ENCODE measurements around the gene MIDN. TPM values are rescaled to one million over a fixed set of nuclear protein-coding genes. Genes with fewer than 3 reads are reported as not detected.

The MIDN gene
- total and polyA plus RNA-seq, 8 donors, result 17.0 to 118 (median 33.2) TPM

DNA sequence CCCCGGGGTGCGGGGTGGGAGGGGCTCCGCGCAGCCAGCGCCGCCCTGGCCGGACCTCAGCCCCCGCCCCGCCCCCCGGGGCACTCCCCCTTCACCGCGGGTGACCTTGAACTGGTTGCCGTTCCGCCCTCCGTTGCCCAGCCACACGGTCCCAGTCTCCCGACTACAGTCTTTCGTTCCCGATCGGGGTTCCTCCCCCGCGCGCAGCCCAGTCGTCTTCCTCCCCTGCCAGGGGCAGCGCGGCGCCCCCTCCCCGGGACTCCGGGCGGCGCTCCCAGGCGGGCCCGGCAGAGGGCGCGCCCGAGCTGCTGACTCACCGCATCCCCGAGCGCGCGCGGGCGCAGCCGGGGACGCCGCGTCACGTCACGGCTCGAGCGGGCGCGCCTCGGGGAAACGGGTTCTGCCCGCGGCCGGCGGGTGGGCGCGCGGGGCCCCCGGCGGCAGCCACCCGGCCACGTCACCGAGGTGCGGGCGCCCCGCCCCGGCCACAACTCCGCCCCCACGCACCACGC lies 459 bp downstream of the MIDN start:
- peaks cover 60 to 74% (median 66%) of the 10 kb centered on the region in 4 donors for H3K4me1 ChIP-seq
- H3K36me3 ChIP-seq, result peaks cover 10 to 27% (median 16%) of the 10 kb centered on the region in 4 donors
- TF ChIP-seq POLR2A (IDR thresholded peaks at IDR 0.05), result no peak
- no peak for TF ChIP-seq POLR2AphosphoS5 (IDR thresholded peaks at IDR 0.05)
- TF ChIP-seq, protein P1, sequence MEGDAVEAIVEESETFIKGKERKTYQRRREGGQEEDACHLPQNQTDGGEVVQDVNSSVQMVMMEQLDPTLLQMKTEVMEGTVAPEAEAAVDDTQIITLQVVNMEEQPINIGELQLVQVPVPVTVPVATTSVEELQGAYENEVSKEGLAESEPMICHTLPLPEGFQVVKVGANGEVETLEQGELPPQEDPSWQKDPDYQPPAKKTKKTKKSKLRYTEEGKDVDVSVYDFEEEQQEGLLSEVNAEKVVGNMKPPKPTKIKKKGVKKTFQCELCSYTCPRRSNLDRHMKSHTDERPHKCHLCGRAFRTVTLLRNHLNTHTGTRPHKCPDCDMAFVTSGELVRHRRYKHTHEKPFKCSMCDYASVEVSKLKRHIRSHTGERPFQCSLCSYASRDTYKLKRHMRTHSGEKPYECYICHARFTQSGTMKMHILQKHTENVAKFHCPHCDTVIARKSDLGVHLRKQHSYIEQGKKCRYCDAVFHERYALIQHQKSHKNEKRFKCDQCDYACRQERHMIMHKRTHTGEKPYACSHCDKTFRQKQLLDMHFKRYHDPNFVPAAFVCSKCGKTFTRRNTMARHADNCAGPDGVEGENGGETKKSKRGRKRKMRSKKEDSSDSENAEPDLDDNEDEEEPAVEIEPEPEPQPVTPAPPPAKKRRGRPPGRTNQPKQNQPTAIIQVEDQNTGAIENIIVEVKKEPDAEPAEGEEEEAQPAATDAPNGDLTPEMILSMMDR (IDR thresholded peaks at IDR 0.05), result peak in 5 of 7 experiments; percentile 73 to 94 (median 77)
- H3K9me3 ChIP-seq, result no peaks in the 10 kb centered on the region
- peak overlapping the region; percentile 95 to 100 (median 100) for H3K27ac ChIP-seq
- H3K27me3 ChIP-seq, result no peaks in the 10 kb centered on the region
- peak overlapping the region; percentile 68 to 94 (median 84) for H3K4me3 ChIP-seq
- peak; percentile 80 to 93 for DNase-seq
- intact Hi-C loops (cut with DNase I; ENCODE audit: low total_unique reads), result no loop called here
- 0 to 1% (median 0%) methylated on average over 2 to 70 of the region's 74 CpGs for WGBS, 5 donors

DNA sequence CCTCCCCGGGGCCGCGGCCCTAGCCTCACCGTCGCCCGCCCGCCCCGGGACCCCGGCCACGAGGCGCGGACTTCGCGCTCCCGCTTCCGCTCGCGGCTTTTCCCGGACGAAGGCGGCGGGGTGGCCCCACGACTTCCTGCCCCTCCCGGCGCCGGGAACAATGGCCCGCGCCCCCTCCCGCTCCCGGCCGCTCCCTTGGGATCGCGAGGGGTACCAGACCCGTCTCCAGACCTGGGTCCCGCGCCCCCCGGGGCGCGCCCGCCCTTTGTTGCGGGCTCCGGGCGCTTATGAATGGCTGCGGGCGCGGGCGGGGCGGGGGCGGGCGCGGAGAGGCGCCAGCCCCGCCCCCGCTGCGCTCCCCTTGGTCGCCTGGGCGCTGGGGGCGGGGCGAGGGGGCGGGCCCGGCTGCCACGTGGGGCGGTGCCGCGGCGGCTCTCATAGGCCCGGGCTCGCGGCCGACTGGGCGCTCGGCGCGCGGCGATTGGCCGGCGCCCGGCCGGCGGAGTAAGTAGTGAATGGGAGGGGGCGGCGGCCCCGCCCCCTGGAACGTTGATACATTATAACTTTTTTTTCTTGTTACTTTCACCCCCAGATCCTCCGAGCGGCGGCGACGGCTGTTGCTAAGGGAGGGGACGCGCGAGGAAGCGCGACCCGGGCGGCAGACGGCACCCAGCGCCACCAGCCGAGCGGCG lies 1.1 kb downstream of the MIDN start:
- Histone ChIP-seq H3K4me1 (peaks cover 61 to 74% (median 66%) of the 10 kb centered on the region in 4 donors), H3K4me3 (peak overlapping the region; percentile 68 to 94 (median 84)), H3K27ac (peak overlapping the region; percentile 95 to 100 (median 100)), H3K36me3 (peaks cover 16 to 28% (median 22%) of the 10 kb centered on the region in 4 donors), H3K27me3 (no peaks in the 10 kb centered on the region), H3K9me3 (no peaks in the 10 kb centered on the region)
- WGBS, 5 donors, result 0 to 1% (median 0%) methylated on average over 25 to 102 of the region's 102 CpGs
- intact Hi-C loops (cut with DNase I; ENCODE audit: low total_unique reads), result no loop called here
- peak; percentile 98 for DNase-seq
- TF ChIP-seq EP300 (IDR thresholded peaks at IDR 0.05), result no peak
- peak in 2 of 4 donors; percentile 36 to 55 for TF ChIP-seq POLR2A (IDR thresholded peaks at IDR 0.05)
- TF ChIP-seq POLR2AphosphoS5 (IDR thresholded peaks at IDR 0.05), result peak; percentile 79 to 99 (median 96)
- TF ChIP-seq, protein P1 (IDR thresholded peaks at IDR 0.05), result no peak

DNA sequence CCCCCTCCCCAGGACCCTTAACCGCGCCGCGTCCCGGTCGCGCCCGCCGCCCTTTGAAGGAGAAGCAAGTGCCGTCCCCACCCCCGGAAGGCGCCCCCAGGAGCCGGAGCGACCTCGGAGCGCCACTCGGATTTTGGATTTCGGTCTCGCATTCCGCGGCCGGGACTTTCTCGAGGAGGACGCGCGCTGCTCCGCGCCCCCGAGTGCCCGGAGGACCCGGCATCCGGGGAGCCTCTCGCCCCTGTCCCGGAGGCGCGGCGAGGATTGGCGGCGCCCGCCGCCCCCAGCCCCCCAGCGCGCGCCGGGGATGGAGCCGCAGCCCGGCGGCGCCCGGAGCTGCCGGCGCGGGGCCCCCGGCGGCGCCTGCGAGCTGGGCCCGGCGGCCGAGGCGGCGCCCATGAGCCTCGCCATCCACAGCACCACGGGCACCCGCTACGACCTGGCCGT lies 1.6 kb downstream of the MIDN start:
- DNase-seq, result no peak
- Histone ChIP-seq H3K36me3 (peaks cover 21 to 34% (median 28%) of the 10 kb centered on the region in 4 donors), H3K27ac (peak overlapping the region; percentile 80 to 100 (median 100)), H3K4me1 (peaks cover 61 to 74% (median 66%) of the 10 kb centered on the region in 4 donors), H3K27me3 (no peaks in the 10 kb centered on the region), H3K4me3 (peak overlapping the region; percentile 68 to 94 (median 84)), H3K9me3 (no peaks in the 10 kb centered on the region)
- WGBS, 5 donors, result 0 to 3% (median 0%) methylated on average over 12 to 66 of the region's 67 CpGs
- intact Hi-C loops (cut with DNase I; ENCODE audit: low total_unique reads), result no loop called here
- TF ChIP-seq, protein P1 (IDR thresholded peaks at IDR 0.05), result no peak
- peak in 1 of 4 donors; percentile 64 for TF ChIP-seq POLR2A (IDR thresholded peaks at IDR 0.05)

DNA sequence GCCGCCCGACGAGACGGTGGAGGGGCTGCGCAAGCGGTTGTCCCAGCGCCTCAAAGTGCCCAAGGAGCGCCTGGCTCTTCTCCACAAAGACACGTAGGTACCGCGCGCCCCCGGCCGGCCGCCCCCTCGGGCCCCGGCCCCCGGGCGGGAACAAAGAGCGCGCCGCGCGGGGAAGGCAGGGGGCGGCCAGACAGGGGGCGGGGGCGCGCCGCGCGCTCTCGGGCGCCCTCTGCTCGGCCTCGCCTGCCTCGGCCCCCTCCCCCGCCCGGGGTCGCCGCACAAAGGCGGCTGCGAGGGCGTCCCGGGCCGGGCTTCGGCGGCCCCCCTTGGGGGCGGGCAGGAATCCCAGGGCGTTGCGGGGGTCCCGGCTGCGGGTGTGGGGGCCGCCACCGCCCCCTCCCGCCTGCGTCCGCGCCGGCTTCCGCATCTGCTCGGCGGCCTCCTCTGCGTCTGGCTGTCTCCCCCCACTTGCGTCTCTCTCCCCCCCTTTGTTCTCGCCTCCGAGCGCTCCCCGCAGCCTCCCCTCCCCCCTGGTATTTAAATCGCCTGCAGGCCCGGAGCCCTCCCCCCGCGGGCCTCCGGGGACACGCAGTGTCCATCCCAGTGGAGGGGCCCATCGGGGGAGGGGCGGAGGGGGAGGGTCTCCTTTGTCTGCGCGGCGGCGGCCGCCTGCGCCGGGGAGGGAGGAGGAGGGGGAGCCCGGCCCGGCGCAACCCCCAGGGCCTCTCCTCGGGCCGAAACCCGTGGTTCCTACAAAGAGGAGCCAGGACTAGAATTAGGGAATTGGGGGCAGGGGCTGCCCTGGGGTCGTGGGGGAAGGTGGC lies 2.3 kb downstream of the MIDN start:
- Histone ChIP-seq H3K27me3 (no peaks in the 10 kb centered on the region), H3K9me3 (no peaks in the 10 kb centered on the region), H3K4me3 (peak overlapping the region; percentile 68 to 94 (median 84)), H3K27ac (peak overlapping the region; percentile 80 to 100 (median 100)), H3K4me1 (peaks cover 61 to 74% (median 66%) of the 10 kb centered on the region in 4 donors), H3K36me3 (peaks cover 28 to 40% (median 34%) of the 10 kb centered on the region in 4 donors)
- intact Hi-C loops (cut with DNase I; ENCODE audit: low total_unique reads), result no loop called here
- DNase-seq, result peak in 1 of 2 donors; percentile 92
- 0 to 1% (median 1%) methylated on average over 31 to 77 of the region's 90 CpGs for WGBS, 5 donors
- no peak for TF ChIP-seq EP300 (IDR thresholded peaks at IDR 0.05)
